ENCODE measurements around the gene CXCL12. TPM values are rescaled to one million over a fixed set of nuclear protein-coding genes. Genes with fewer than 3 reads are reported as not detected.

Gene CXCL12
- total RNA-seq, 1 experiment from 2014 or later, result 0.82 TPM

DNA sequence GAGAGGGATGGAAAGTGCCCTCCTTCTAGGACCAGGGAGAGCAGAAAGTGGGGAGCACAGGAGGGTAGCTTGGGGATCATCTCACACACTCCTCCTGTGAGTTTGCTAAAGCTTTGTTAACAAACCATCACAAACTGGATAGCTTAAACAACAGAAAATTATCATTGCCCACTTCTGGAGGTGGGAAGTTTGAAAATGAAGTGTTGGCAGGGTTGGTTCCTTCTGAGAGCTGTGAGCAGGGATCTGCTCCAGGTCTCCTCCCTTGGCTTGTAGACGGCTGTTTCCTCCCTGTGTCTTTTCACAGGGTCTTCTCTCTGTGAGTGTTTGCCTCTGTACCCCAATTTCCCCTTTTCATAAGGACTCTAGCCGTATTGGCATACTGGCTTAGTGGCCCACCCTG, 32.0 kb upstream of the CXCL12 start:
- no TSS peak for BruUV-seq (replicated peaks)
- Histone ChIP-seq H3K36me3 (ENCODE audit: control insufficient read depth, insufficient read depth, low read length) (no peaks in the 10 kb centered on the region), H3K27me3 (ENCODE audit: control insufficient read depth, insufficient read depth, low read length) (no peaks in the 10 kb centered on the region; the same call in 1 of the 2 replicates), H3K4me1 (ENCODE audit: control insufficient read depth, insufficient read depth, low read length) (no peaks in the 10 kb centered on the region), H3K9me3 (ENCODE audit: control insufficient read depth, insufficient read depth, low read depth, low read length) (no peaks in the 10 kb centered on the region), H3K27ac (ENCODE audit: low read length) (no peak overlapping the region), H3K4me3 (ENCODE audit: low read depth in 2 of 2, low read length in 2 of 2) (no peak overlapping the region)
- ChIA-PET POLR2A (no interaction called here), CTCF (no interaction called here)
- no peak for TF ChIP-seq TCF7L2 (IDR thresholded peaks at IDR 0.05; ENCODE audit: low read depth, low read length)
- TF ChIP-seq SIN3A (IDR thresholded peaks at IDR 0.05; ENCODE audit: borderline replicate concordance, insufficient read depth, low read depth, low read length), result no peak
- TF ChIP-seq POLR2AphosphoS5 (IDR thresholded peaks at IDR 0.05; ENCODE audit: low read depth, low read length), result no peak
- TF ChIP-seq CTCF (IDR thresholded peaks at IDR 0.05), result no peak
- TF ChIP-seq, protein P1, sequence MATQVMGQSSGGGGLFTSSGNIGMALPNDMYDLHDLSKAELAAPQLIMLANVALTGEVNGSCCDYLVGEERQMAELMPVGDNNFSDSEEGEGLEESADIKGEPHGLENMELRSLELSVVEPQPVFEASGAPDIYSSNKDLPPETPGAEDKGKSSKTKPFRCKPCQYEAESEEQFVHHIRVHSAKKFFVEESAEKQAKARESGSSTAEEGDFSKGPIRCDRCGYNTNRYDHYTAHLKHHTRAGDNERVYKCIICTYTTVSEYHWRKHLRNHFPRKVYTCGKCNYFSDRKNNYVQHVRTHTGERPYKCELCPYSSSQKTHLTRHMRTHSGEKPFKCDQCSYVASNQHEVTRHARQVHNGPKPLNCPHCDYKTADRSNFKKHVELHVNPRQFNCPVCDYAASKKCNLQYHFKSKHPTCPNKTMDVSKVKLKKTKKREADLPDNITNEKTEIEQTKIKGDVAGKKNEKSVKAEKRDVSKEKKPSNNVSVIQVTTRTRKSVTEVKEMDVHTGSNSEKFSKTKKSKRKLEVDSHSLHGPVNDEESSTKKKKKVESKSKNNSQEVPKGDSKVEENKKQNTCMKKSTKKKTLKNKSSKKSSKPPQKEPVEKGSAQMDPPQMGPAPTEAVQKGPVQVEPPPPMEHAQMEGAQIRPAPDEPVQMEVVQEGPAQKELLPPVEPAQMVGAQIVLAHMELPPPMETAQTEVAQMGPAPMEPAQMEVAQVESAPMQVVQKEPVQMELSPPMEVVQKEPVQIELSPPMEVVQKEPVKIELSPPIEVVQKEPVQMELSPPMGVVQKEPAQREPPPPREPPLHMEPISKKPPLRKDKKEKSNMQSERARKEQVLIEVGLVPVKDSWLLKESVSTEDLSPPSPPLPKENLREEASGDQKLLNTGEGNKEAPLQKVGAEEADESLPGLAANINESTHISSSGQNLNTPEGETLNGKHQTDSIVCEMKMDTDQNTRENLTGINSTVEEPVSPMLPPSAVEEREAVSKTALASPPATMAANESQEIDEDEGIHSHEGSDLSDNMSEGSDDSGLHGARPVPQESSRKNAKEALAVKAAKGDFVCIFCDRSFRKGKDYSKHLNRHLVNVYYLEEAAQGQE (IDR thresholded peaks at IDR 0.05; ENCODE audit: insufficient read depth in 1 of 2, low read depth in 2 of 2, low read length in 1 of 2), result no peak
- DNase-seq (ENCODE audit: low read depth, low spot score), result no peak
- in situ Hi-C loops (cut with HindIII; ENCODE audit: low pct_unique_long_range_greater_than_20kb, low sequenced_read_pairs), result no loop called here
- intact Hi-C loops (cut with micrococcal nuclease; ENCODE audit: unreplicated experiment), result no loop called here
- ATAC-seq, result no peak

DNA sequence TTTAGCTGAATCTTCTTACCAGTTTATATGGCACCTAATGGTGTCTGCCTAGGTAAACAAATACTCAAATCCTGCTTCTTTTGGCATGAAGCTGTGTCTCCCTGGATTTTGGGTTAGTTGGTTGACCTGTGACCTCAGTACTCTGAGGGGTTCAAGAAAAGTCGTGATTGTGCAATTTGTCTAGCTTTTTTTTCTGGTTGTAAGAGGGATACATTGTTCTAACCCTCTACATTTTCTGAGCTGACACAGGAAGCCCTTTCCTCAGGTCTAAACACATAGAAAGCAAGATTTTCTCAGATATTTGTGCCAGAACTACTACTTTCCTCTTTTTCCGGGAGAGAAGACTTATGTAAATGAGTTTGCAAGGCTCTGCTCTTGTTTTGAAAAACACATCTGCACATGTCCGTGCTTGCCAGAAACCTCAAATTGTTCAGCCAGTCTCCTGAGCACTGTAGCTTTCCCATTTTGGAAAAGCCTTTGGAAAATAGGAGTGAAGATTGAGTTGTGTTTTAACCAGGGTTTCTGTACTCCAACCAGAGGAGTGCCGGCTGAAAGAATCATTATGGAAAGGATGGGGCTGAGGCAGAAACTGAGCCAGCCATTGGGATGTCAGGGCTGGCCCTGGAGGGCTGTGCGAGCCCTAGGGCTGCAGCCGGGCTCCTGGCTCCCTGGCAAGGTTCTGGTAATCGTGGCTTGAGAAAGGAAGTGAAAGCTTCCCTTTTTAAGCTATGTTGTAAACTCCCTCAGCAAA, 31.3 kb upstream of the CXCL12 start:
- Histone ChIP-seq H3K27ac (ENCODE audit: low read length) (no peak overlapping the region), H3K4me3 (ENCODE audit: low read depth in 2 of 2, low read length in 2 of 2) (no peak overlapping the region), H3K4me1 (ENCODE audit: control insufficient read depth, insufficient read depth, low read length) (no peaks in the 10 kb centered on the region), H3K9me3 (ENCODE audit: control insufficient read depth, insufficient read depth, low read depth, low read length) (no peaks in the 10 kb centered on the region), H3K27me3 (ENCODE audit: control insufficient read depth, insufficient read depth, low read length) (no peaks in the 10 kb centered on the region; the same call in 1 of the 2 replicates), H3K36me3 (ENCODE audit: control insufficient read depth, insufficient read depth, low read length) (no peaks in the 10 kb centered on the region)
- in situ Hi-C loops (cut with HindIII; ENCODE audit: low pct_unique_long_range_greater_than_20kb, low sequenced_read_pairs), result no loop called here
- no peak for DNase-seq (ENCODE audit: low read depth, low spot score)
- TF ChIP-seq CTCF (IDR thresholded peaks at IDR 0.05), result no peak
- TF ChIP-seq, protein P1 (IDR thresholded peaks at IDR 0.05; ENCODE audit: insufficient read depth in 1 of 2, low read depth in 2 of 2, low read length in 1 of 2), result no peak
- TF ChIP-seq SIN3A (IDR thresholded peaks at IDR 0.05; ENCODE audit: borderline replicate concordance, insufficient read depth, low read depth, low read length), result no peak
- TF ChIP-seq POLR2AphosphoS5 (IDR thresholded peaks at IDR 0.05; ENCODE audit: low read depth, low read length), result no peak
- TF ChIP-seq TCF7L2 (IDR thresholded peaks at IDR 0.05; ENCODE audit: low read depth, low read length), result no peak
- ChIA-PET CTCF (no interaction called here), POLR2A (no interaction called here)
- intact Hi-C loops (cut with micrococcal nuclease; ENCODE audit: unreplicated experiment), result no loop called here
- ATAC-seq, result no peak
- no TSS peak for BruUV-seq (replicated peaks)
